GM21529 (cell line): ENCODE results near the gene ST3GAL6.
"Not testable (repeated sequence)": the region's sequence is repeated elsewhere in the genome, so short reads cannot be mapped to it uniquely, and the experiment has no call there.

Source experiments
- ATAC-seq: cut with Tn5 transposase; IDR thresholded peaks from one replicate; pipeline ENCODE4 v1.9.1; 2021; ENCODE audit not compliant: unreplicated experiment

The ST3GAL6 gene

GRCh38 chr3:98799479-98799878, 36.3 kb downstream of the ST3GAL6 start:
- no peak for ATAC-seq

GRCh38 chr3:98800401-98800800, 37.3 kb downstream of the ST3GAL6 start:
- ATAC-seq = no peak

- no peak for ATAC-seq
These were observed 38.1 kb downstream of the ST3GAL6 start for GRCh38 chr3:98801043-98801747.

GRCh38 chr3:98805571-98805970, 42.4 kb downstream of the ST3GAL6 start:
- ATAC-seq = no peak

GRCh38 chr3:98806521-98806920, 43.4 kb downstream of the ST3GAL6 start:
- no peak for ATAC-seq

- ATAC-seq = no peak
These were observed 43.9 kb downstream of the ST3GAL6 start for GRCh38 chr3:98807011-98807410.

DNA sequence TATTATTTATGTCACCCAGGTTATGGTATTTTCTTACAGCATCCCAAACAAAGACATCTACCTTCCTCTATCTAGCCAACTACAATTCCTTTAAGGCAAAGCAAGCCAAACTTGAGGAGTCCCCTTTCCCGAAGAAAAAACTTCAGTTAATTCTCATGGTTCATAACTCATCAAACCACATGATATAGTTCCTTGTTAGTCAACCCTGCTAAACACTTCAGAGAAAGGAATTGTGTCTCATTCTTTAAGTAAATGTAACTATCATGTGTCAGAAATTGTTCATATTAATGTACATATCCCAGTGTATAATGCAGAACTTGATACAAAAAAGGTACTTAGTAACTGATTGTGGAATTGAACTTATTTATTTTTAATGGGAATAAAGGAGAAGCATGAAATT, 44.4 kb downstream of the ST3GAL6 start:
- no peak for ATAC-seq

- ATAC-seq = no peak
These were observed 44.9 kb downstream of the ST3GAL6 start for GRCh38 chr3:98808071-98808470.

- no peak for ATAC-seq
These were observed 46.4 kb downstream of the ST3GAL6 start for GRCh38 chr3:98809557-98809956.

DNA sequence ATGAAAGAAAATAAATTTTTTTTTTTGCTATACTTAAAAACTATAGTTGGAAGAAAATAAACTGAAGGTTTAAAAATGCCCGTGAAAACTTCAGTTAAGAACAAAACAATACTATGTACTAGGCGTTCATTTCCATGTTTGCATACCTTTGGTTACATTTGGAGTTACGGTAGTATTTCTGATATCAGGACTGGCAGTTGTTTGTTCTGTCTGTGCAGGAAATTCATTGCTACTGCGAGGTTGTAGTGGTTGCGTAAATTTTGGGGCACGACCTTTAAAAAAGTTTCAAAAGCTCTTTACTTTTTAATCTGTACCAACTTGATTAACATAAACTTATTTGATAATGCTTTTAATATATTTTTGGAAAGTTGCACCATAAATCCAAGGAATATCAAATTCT, 47.9 kb downstream of the ST3GAL6 start:
- ATAC-seq = no peak

DNA sequence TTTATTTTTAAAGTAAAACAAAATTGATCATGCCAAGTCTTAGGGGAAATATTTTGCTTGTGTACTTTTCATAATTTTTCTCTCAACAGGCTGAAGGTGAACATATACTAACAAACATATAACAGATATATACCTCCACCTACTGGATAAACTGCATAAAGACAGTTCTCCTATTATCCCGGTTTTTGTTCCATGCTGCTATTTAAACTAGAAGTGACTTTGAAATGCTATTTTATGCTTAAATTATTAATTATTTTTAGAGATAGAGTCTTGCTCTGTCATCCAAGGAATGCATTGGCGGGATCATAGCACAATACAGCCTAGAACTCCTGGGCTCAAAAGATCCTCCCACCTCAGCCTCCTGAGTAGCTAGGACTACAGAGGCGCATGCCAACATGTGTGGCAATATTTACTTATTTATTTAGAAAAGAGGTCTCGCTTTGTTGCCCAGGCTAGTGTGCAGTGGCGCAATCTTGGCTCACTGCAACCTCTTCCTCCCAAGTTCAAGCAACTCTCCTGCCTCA, 49.8 kb downstream of the ST3GAL6 start:
- ATAC-seq = peak; percentile 49

- no peak for ATAC-seq
These were observed 51.8 kb downstream of the ST3GAL6 start for GRCh38 chr3:98814817-98815420.

GRCh38 chr3:98817547-98818041, 54.5 kb downstream of the ST3GAL6 start:
- ATAC-seq = peak; percentile 85

DNA sequence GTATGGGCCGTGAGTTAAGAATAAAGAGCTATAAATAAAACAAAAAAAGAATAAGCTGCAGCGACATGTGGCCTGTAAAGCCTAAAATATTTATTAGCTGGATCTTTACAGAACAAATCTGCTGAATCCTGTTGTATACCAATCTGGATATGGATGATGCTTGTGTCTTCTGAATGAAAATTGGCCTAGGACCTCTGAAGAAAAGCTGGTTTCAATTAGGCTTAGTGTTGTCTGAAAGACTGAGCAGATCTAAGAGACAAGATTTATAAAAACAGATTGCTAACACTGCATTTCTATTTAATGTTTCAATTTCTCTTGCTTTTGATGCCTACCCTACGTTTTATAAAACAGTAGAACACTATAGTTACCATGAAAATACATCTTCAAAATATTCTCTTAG, 57.9 kb downstream of the ST3GAL6 start:
- ATAC-seq = no peak

DNA sequence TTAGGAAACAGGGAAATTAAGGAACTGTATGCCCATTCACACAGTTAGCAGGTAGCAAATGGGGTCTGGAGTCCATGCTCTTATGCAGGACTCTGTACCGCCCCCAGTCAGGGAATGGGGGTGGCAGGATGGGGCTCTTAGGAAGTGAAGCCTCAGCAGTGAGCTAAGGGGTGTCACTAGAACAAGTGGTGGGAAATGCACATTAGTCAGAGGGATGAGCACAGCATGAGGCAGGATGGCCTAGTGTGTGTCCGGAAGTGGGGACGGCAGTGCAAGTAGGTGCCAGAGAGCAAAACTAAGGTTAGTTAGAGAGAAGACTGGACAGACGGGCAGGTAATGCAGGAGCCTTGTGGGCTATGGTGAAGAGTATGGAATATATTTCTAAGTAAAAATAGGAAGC, 60.7 kb downstream of the ST3GAL6 start:
- ATAC-seq = no peak

GRCh38 chr3:98824256-98824655, 61.1 kb downstream of the ST3GAL6 start:
- no peak for ATAC-seq

GRCh38 chr3:98826126-98826525, 63.0 kb downstream of the ST3GAL6 start:
- ATAC-seq = no peak

- no peak for ATAC-seq
These were observed 64.2 kb downstream of the ST3GAL6 start for GRCh38 chr3:98827221-98827920.

DNA sequence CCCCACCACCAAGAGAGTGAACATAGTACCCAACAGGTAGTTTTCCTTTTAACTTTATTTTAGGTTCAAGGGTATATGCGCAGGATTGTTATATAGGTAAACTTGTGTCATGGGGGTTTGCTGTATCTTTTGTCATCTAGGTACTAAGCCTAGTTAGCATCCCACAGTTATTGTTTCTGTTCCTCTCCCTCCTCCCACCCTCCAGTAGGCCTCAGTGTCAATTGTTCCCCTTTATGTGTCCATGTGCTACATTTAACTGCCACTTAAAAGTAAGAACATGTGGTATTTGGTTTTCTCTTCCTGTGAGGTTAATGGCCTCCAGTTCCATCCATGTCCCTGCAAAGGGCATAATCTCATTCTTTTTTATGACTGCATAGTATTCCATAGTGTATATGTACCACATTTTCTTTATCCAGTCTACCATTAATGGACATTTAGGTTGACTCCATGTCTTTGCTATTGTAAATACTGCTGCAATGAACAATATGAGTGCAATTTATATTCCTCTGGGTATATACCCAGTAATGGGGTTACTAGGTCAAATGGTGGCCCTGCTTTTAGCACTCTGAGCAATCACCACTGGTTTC, 66.2 kb downstream of the ST3GAL6 start:
- no peak for ATAC-seq

- not testable (repeated sequence) for ATAC-seq
These were observed 67.9 kb downstream of the ST3GAL6 start for GRCh38 chr3:98831060-98831459.

DNA sequence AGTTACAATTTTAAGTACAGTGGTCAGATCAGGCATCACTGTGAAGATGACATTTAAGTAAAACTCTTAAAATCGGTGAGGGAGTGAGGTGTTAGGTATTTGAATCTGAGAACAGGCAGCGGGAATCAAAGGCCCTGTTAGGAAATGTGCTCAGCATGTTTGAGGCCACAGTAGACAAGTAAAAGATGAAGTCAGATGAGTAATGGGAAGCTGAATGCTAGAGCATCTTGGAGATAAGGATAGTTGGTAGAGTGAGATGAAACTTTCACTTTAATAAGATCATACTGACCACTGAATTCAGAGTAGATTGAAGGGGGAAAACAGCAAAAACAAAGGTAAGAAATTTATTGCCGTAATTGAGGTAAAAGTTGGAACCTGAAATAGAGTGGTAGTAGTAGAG, 76.7 kb downstream of the ST3GAL6 start:
- ATAC-seq = no peak
